ENCODE results near the gene EMID1.

Gene EMID1

DNA sequence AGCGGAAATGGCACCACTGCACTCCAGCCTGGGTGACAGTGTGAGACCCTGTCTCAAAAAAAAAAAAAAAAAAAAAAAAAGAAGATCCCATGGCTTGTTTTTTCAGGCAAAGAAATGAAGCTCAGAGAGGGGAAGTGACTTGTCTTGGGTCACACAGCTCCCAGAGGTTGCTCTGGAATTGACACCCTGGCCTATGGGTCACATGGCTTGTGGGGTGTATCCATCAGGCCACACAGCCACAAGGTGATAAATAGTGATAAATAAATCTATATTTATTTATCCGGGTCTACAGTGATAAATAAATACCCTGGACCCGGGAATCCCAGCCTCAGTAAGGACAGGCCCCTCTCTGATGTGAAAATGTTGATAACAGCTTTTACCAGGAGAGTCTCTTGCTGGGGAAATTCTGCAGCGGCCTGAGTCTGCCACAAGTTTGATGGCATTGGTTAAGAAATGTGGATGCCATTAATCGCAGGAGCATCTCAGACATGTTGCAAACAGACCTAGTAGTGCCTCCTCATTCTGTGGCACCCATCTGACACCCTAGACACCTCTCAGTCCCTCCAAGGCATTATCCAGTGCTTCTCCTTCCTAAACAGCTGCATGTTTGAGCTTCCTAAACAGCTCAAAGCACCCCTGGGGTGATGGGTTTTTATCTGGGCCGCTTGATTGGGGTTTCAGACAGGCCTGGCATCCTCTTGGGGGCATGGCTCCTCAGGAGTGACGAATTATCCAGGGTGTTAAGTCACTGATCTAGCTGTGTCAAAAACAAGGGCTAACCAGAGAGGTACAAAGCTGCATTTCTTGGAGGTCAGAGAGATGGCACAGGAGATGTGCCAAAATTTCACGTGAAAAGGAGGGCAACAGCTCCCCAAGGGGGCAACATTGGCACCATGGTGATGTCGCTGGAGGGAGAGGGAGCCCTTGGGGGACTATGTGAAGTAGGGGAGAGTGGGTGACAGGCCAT lies 1.9 kb upstream of the EMID1 start:
- Histone ChIP-seq H3K4me1 (ENCODE audit: control insufficient read depth in 5 of 5, insufficient read depth in 5 of 5, low read length in 5 of 5) (peaks cover 0 to 41% (median 25%) of the 10 kb centered on the region in 5 donors), H3K27ac (ENCODE audit: low read depth, low read length) (no peak overlapping the region), H3K9me3 (ENCODE audit: control insufficient read depth in 5 of 5, low read length in 5 of 5) (no peaks in the 10 kb centered on the region), H3K36me3 (ENCODE audit: control insufficient read depth in 5 of 5, insufficient read depth in 5 of 5, low read length in 5 of 5) (no peaks in the 10 kb centered on the region), H3K27me3 (ENCODE audit: control insufficient read depth in 5 of 5, insufficient read depth in 4 of 5, low read length in 5 of 5) (peaks cover 0 to 9% (median 6%) of the 10 kb centered on the region in 5 donors), H3K9ac (ENCODE audit: low read length in 5 of 5) (no peak overlapping the region), H3K4me3 (ENCODE audit: low read depth in 1 of 5, low read length in 5 of 5) (no peak overlapping the region)

DNA sequence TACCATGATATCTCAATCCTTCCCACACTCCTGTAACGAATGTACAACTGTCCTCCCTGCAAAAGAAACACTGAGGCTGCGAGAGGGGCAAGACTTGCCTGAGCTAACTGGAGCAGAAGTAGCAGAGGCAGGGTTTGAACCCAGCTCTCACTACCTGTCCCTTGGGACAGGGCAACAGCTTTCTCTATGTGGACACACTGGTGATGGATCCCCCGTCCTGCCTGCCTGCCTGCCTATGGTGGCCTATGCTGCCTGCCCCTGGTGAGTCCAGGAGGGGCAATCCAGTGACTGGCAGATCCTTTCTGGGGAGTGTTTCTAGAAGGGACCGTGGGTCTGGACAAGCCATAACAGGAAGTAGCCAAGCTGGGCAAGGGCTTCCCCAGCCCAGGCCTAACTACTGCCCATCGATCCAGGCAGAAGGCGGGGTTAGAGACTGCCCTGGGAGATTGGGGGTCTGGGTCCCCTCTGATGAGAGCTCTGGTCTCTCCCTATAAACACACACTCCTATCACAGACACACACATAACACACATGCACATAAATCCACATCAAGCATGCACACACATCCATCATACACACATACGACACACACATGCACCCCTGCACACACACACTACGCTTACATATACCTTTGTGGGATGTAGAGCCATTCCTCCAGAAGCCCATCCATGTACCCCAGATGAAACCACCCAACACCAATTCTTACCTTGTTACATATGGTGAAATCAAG lies 1.1 kb upstream of the EMID1 start:
- H3K4me3 ChIP-seq (ENCODE audit: low read depth in 1 of 5, low read length in 5 of 5), result no peak overlapping the region
- H3K9ac ChIP-seq (ENCODE audit: low read length in 5 of 5), result no peak overlapping the region
- H3K4me1 ChIP-seq (ENCODE audit: control insufficient read depth in 5 of 5, insufficient read depth in 5 of 5, low read length in 5 of 5), result peaks cover 0 to 43% (median 25%) of the 10 kb centered on the region in 5 donors
- no peaks in the 10 kb centered on the region for H3K36me3 ChIP-seq (ENCODE audit: control insufficient read depth in 5 of 5, insufficient read depth in 5 of 5, low read length in 5 of 5)
- peaks cover 0 to 9% (median 6%) of the 10 kb centered on the region in 5 donors for H3K27me3 ChIP-seq (ENCODE audit: control insufficient read depth in 5 of 5, insufficient read depth in 4 of 5, low read length in 5 of 5)
- no peak overlapping the region for H3K27ac ChIP-seq (ENCODE audit: low read depth, low read length)
- H3K9me3 ChIP-seq (ENCODE audit: control insufficient read depth in 5 of 5, low read length in 5 of 5), result no peaks in the 10 kb centered on the region

DNA sequence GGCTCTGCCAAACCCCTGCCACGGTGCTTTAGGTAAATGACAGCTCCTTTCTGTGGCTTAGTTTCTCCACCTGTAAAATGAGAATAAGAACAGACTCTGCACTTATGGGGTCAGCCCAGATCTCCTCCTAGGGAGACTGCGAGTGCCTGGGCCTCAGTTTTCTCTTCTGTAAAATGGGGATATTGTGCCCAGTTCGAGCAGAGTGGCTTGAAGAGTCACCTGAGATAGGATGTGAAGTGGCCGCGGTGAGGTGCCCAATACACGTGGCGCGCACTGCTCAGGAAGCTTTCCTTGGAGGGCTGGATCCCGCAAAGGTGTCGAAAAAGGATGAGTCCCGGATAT lies 473 bp upstream of the EMID1 start:
- peaks cover 0 to 9% (median 6%) of the 10 kb centered on the region in 5 donors for H3K27me3 ChIP-seq (ENCODE audit: control insufficient read depth in 5 of 5, insufficient read depth in 4 of 5, low read length in 5 of 5)
- no peaks in the 10 kb centered on the region for H3K36me3 ChIP-seq (ENCODE audit: control insufficient read depth in 5 of 5, insufficient read depth in 5 of 5, low read length in 5 of 5)
- peak overlapping the region in 3 of 5 donors; percentile 31 to 55 (median 33) for H3K4me3 ChIP-seq (ENCODE audit: low read depth in 1 of 5, low read length in 5 of 5)
- H3K4me1 ChIP-seq (ENCODE audit: control insufficient read depth in 5 of 5, insufficient read depth in 5 of 5, low read length in 5 of 5), result peaks cover 0 to 43% (median 25%) of the 10 kb centered on the region in 5 donors
- H3K9ac ChIP-seq (ENCODE audit: low read length in 5 of 5), result no peak overlapping the region
- no peak overlapping the region for H3K27ac ChIP-seq (ENCODE audit: low read depth, low read length)
- H3K9me3 ChIP-seq (ENCODE audit: control insufficient read depth in 5 of 5, low read length in 5 of 5), result no peaks in the 10 kb centered on the region

DNA sequence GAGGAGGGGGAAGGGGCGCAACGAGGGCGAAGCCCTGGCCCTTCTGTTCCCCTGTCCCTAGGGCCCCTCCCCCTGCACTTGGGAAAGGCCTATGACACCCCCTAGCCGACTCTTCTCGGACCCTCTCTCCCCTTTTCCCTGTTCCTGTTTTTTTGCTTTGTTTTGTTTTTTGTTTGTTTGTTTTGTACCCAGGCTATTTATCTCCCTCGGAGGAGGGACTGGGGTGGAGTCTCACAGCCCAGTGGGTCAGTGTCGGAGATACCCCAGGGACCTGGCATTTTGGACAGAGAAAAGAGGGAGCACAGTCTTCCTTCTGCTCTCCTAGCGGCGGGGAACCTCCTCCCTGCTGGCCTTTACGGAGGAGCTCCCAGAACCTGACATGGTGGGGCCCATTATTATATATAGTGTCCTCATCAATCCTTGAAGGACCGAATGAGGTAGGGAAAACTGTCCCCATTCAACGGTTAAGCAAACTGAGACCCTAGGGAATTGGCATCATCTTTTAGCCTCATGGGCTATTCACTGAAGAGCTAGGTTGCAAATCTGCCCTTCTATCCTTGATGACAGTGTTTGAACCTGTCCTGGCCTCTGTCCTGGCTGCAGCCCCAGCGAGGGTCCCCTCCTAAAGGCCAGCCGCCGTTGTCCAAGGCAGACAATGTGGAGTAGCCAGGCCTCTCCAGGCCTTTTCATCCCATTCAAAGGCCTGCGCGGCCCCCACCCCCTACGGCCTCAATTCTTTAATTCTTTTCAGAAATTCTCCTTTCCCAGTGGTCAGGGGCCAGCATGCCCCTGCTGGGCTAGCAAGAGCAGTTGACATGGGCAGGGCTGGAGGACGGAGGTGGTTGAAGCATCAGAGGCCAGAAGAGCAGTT lies 911 bp downstream of the EMID1 start:
- H3K4me3 ChIP-seq (ENCODE audit: low read depth in 1 of 5, low read length in 5 of 5), result peak overlapping the region in 4 of 5 donors; percentile 49 to 70 (median 56)
- peaks cover 0 to 9% (median 6%) of the 10 kb centered on the region in 5 donors for H3K27me3 ChIP-seq (ENCODE audit: control insufficient read depth in 5 of 5, insufficient read depth in 4 of 5, low read length in 5 of 5)
- H3K9ac ChIP-seq (ENCODE audit: low read length in 5 of 5), result peak overlapping the region in 2 of 5 donors; percentile 20 to 57
- no peak overlapping the region for H3K27ac ChIP-seq (ENCODE audit: low read depth, low read length)
- H3K36me3 ChIP-seq (ENCODE audit: control insufficient read depth in 5 of 5, insufficient read depth in 5 of 5, low read length in 5 of 5), result no peaks in the 10 kb centered on the region
- peaks cover 0 to 42% (median 25%) of the 10 kb centered on the region in 5 donors for H3K4me1 ChIP-seq (ENCODE audit: control insufficient read depth in 5 of 5, insufficient read depth in 5 of 5, low read length in 5 of 5)
- H3K9me3 ChIP-seq (ENCODE audit: control insufficient read depth in 5 of 5, low read length in 5 of 5), result no peaks in the 10 kb centered on the region

DNA sequence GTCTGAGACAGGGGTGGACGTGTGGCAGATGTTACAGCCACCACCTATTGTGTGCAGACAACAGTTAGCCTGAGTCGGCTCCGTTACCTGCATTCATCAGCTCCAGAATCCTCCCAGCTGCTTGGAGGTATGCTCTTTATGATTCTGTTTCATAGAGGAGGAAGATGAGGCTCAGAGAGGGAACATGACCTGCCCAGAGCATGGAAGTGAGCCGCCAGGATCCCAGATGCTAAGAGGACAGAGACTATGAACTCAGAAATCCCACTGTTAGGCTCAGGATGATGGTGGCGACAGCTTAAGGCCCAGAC lies 1.5 kb downstream of the EMID1 start:
- no peaks in the 10 kb centered on the region for H3K36me3 ChIP-seq (ENCODE audit: control insufficient read depth in 5 of 5, insufficient read depth in 5 of 5, low read length in 5 of 5)
- no peak overlapping the region for H3K4me3 ChIP-seq (ENCODE audit: low read depth in 1 of 5, low read length in 5 of 5)
- peaks cover 0 to 36% (median 20%) of the 10 kb centered on the region in 5 donors for H3K4me1 ChIP-seq (ENCODE audit: control insufficient read depth in 5 of 5, insufficient read depth in 5 of 5, low read length in 5 of 5)
- H3K9me3 ChIP-seq (ENCODE audit: control insufficient read depth in 5 of 5, low read length in 5 of 5), result no peaks in the 10 kb centered on the region
- peaks cover 0 to 9% (median 6%) of the 10 kb centered on the region in 5 donors for H3K27me3 ChIP-seq (ENCODE audit: control insufficient read depth in 5 of 5, insufficient read depth in 4 of 5, low read length in 5 of 5)
- H3K9ac ChIP-seq (ENCODE audit: low read length in 5 of 5), result no peak overlapping the region
- H3K27ac ChIP-seq (ENCODE audit: low read depth, low read length), result no peak overlapping the region

DNA sequence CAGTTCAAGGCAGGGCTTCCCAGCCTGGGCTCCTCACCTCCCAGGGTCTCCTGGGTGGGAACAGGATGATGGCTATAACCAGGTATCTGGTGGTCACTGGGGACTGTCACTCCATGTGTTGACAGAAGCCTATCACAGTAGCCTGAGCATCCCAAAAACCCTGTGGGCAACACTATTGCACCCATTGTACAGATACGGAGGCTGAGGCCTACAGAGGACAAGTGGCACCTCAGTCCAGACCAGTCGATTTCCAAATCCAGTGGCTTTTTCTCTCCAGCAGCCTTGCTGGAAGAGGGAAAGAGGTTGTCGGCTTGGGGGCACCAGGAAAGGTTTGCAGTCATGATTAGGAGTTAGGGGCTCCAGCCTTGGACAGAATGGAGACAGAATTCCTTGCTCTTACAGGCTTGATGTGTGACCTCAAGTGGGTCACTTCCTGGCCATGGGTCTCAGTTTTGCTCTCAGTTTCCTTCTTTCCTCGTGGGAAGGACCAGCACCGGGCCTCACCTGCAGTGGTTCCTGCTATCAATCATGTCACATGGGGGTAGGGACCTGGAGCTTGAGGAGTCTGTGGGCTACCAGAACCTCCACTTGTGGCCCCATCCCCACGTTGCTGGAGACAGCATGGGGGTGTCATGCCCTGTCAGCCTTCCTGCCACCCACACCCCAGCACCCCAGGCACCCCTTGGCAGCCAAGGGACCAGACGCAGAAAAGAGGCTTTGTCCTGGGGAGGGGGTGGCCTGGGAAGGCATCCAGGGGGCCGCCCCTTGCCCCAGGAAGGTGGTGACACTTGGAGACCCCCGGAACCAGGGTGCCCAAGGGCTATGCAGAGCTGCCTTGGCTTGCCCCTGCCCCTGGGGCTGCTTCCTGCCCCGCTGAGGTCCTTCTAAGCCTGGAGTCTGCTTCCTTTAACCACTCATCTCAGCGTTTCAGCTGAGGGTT lies 2.1 kb downstream of the EMID1 start:
- Histone ChIP-seq H3K27ac (ENCODE audit: low read depth, low read length) (no peak overlapping the region), H3K9ac (ENCODE audit: low read length in 5 of 5) (no peak overlapping the region), H3K4me3 (ENCODE audit: low read depth in 1 of 5, low read length in 5 of 5) (no peak overlapping the region), H3K36me3 (ENCODE audit: control insufficient read depth in 5 of 5, insufficient read depth in 5 of 5, low read length in 5 of 5) (no peaks in the 10 kb centered on the region), H3K27me3 (ENCODE audit: control insufficient read depth in 5 of 5, insufficient read depth in 4 of 5, low read length in 5 of 5) (peaks cover 0 to 9% (median 6%) of the 10 kb centered on the region in 5 donors), H3K4me1 (ENCODE audit: control insufficient read depth in 5 of 5, insufficient read depth in 5 of 5, low read length in 5 of 5) (peaks cover 0 to 29% (median 13%) of the 10 kb centered on the region in 5 donors), H3K9me3 (ENCODE audit: control insufficient read depth in 5 of 5, low read length in 5 of 5) (no peaks in the 10 kb centered on the region)

DNA sequence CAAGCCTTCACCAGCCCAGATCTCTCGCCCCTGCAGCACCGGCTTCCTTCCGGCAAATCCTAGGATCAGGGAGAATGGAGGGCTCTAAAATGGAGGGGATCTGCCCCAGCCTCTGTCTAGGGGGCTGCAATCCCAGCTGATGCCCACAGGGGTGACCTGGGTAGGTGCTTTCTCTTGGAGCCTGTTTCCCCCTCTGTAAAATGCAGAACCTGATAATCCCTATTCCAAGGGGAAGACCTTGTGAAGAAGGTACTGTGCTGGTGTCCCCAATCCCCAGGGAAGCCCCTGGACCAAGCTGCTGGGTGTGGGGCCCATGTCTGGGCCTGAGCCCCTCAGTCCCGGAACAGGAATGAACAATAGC lies 2.8 kb downstream of the EMID1 start:
- Histone ChIP-seq H3K9me3 (ENCODE audit: control insufficient read depth in 5 of 5, low read length in 5 of 5) (no peaks in the 10 kb centered on the region), H3K36me3 (ENCODE audit: control insufficient read depth in 5 of 5, insufficient read depth in 5 of 5, low read length in 5 of 5) (no peaks in the 10 kb centered on the region), H3K4me3 (ENCODE audit: low read depth in 1 of 5, low read length in 5 of 5) (no peak overlapping the region), H3K27me3 (ENCODE audit: control insufficient read depth in 5 of 5, insufficient read depth in 4 of 5, low read length in 5 of 5) (peaks cover 0 to 9% (median 6%) of the 10 kb centered on the region in 5 donors), H3K9ac (ENCODE audit: low read length in 5 of 5) (no peak overlapping the region), H3K27ac (ENCODE audit: low read depth, low read length) (no peak overlapping the region), H3K4me1 (ENCODE audit: control insufficient read depth in 5 of 5, insufficient read depth in 5 of 5, low read length in 5 of 5) (peaks cover 0 to 26% (median 10%) of the 10 kb centered on the region in 5 donors)

DNA sequence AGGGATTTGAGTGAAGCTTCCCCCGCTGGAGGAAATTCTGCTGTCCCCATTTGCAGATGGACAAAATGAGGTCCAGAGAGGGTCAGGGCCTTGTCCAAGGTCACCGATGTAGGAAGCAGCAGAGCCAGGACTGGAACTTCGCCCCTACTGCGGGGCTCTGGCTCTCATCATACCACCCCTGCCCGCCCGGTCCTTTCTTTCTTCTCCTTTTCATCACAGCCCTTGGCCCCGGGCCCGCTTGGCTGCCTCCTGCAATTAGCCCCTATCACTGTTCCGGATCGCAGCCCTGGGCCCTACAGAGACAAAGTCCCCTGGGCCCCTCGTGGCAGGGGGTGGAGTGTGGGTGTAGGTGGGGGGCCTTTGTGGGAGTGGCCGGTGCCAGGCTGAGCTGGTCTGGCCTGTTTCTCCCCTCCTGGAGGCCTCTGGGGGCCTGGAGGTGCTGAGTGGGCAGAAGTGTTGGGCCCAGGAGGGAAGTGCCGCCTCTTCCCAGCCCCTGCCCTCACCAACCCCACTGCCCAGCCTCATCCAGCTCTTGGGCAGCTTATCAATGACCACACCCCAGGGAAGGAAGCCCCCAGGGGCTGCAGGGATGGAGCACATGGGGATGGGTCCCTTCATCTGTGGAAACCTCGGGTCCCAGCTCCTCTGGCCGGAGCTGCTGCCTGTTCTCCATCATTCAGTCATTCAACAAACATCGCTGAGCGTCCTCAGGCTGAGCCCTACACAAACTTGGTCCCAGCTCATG lies 3.4 kb downstream of the EMID1 start:
- H3K4me3 ChIP-seq (ENCODE audit: low read depth in 1 of 5, low read length in 5 of 5), result no peak overlapping the region
- H3K9ac ChIP-seq (ENCODE audit: low read length in 5 of 5), result no peak overlapping the region
- H3K4me1 ChIP-seq (ENCODE audit: control insufficient read depth in 5 of 5, insufficient read depth in 5 of 5, low read length in 5 of 5), result peaks cover 0 to 26% (median 10%) of the 10 kb centered on the region in 5 donors
- H3K27ac ChIP-seq (ENCODE audit: low read depth, low read length), result no peak overlapping the region
- H3K27me3 ChIP-seq (ENCODE audit: control insufficient read depth in 5 of 5, insufficient read depth in 4 of 5, low read length in 5 of 5), result peaks cover 0 to 9% (median 6%) of the 10 kb centered on the region in 5 donors
- no peaks in the 10 kb centered on the region for H3K9me3 ChIP-seq (ENCODE audit: control insufficient read depth in 5 of 5, low read length in 5 of 5)
- no peaks in the 10 kb centered on the region for H3K36me3 ChIP-seq (ENCODE audit: control insufficient read depth in 5 of 5, insufficient read depth in 5 of 5, low read length in 5 of 5)

All from subcutaneous abdominal adipose tissue (tissue), 5 donors.